HEK293 (cell line): ENCODE measurements around the gene OGDHL.

ENCODE experiments used
- KLF1 ChIP-seq: fragments of 450-650 bp; formaldehyde crosslinking; IDR thresholded peaks from 2 replicates; pipeline ENCODE4 v1.5.1; 2016; ENCODE audit warnings: missing biosample characterization, missing genetic modification characterization
- KLF9 ChIP-seq: fragments of 450-650 bp; formaldehyde crosslinking; IDR thresholded peaks from 2 replicates; pipeline ENCODE4 v1.5.1; 2016; ENCODE audit warnings: missing biosample characterization, missing genetic modification characterization, low read depth
- MEIS1 ChIP-seq: sonication (generic); formaldehyde crosslinking; IDR thresholded peaks from 2 replicates; pipeline ENCODE4 v1.8.1; 2022; ENCODE audit warnings: missing genetic modification reagents, mild to moderate bottlenecking, borderline replicate concordance
- MYNN ChIP-seq: fragments of 450-650 bp; formaldehyde crosslinking; IDR thresholded peaks from 2 replicates; pipeline ENCODE4 v1.5.1; 2016; ENCODE audit warnings: missing biosample characterization, missing genetic modification characterization, borderline replicate concordance
- MZF1 ChIP-seq: fragments of 450-650 bp; formaldehyde crosslinking; IDR thresholded peaks from 2 replicates; pipeline ENCODE4 v1.5.1; 2017; ENCODE audit warnings: missing biosample characterization, missing genetic modification characterization, borderline replicate concordance
- RBAK ChIP-seq: fragments of 450-650 bp; formaldehyde crosslinking; IDR thresholded peaks from 2 replicates; pipeline ENCODE4 v1.5.1; 2016; ENCODE audit warnings: missing biosample characterization, missing genetic modification characterization
- SALL2 ChIP-seq: fragments of 450-650 bp; formaldehyde crosslinking; IDR thresholded peaks from 2 replicates; pipeline ENCODE4 v1.5.0; 2017; ENCODE audit warnings: missing biosample characterization, mild to moderate bottlenecking, missing genetic modification characterization, borderline replicate concordance
- ZBTB48 ChIP-seq: fragments of 450-650 bp; formaldehyde crosslinking; IDR thresholded peaks from 2 replicates; pipeline ENCODE4 v1.5.1; 2016; ENCODE audit warnings: missing biosample characterization, missing genetic modification characterization
- ZBTB6 ChIP-seq: fragments of 450-650 bp; formaldehyde crosslinking; IDR thresholded peaks from 2 replicates; pipeline ENCODE4 v1.5.1; 2017; ENCODE audit warnings: missing biosample characterization, missing genetic modification characterization
- ZBTB8A ChIP-seq: fragments of 450-650 bp; formaldehyde crosslinking; IDR thresholded peaks from 2 replicates; pipeline ENCODE4 v1.5.1; 2016; ENCODE audit warnings: missing biosample characterization, missing genetic modification characterization
- ZFP37 ChIP-seq: fragments of 450-650 bp; formaldehyde crosslinking; IDR thresholded peaks from 2 replicates; pipeline ENCODE4 v1.5.1; 2016; ENCODE audit warnings: missing biosample characterization, missing genetic modification characterization
- ZNF114 ChIP-seq: fragments of 450-650 bp; formaldehyde crosslinking; IDR thresholded peaks from 2 replicates; pipeline ENCODE4 v1.5.0; 2017; ENCODE audit warnings: missing biosample characterization, missing genetic modification characterization
- ZNF132 ChIP-seq: fragments of 450-650 bp; formaldehyde crosslinking; IDR thresholded peaks from 2 replicates; pipeline ENCODE4 v1.5.1; 2017; ENCODE audit warnings: missing biosample characterization, missing genetic modification characterization, borderline replicate concordance
- ZNF184 ChIP-seq: fragments of 450-650 bp; IDR thresholded peaks from 2 replicates; pipeline ENCODE4 v1.5.1; 2018; ENCODE audit warnings: missing biosample characterization, mild to moderate bottlenecking, missing genetic modification characterization
- ZNF202 ChIP-seq: fragments of 450-650 bp; formaldehyde crosslinking; IDR thresholded peaks from 2 replicates; pipeline ENCODE4 v1.5.1; 2016; ENCODE audit warnings: missing biosample characterization, missing genetic modification characterization, borderline replicate concordance
- ZNF280C ChIP-seq: fragments of 450-650 bp; formaldehyde crosslinking; IDR thresholded peaks from 2 replicates; pipeline ENCODE4 v1.5.1; 2016; ENCODE audit warnings: missing biosample characterization, missing genetic modification characterization
- ZNF391 ChIP-seq: fragments of 450-650 bp; formaldehyde crosslinking; IDR thresholded peaks from 2 replicates; pipeline ENCODE4 v1.5.1; 2016; ENCODE audit warnings: low read depth, missing biosample characterization, missing genetic modification characterization, borderline replicate concordance
- ZNF48 ChIP-seq: fragments of 450-650 bp; formaldehyde crosslinking; IDR thresholded peaks from 2 replicates; pipeline ENCODE4 v1.5.1; 2016; ENCODE audit warnings: missing biosample characterization, missing genetic modification characterization
- ZNF549 ChIP-seq: fragments of 450-650 bp; IDR thresholded peaks from 2 replicates; pipeline ENCODE4 v1.5.1; 2018; ENCODE audit warnings: missing biosample characterization, missing genetic modification characterization, mild to moderate bottlenecking, inconsistent platforms, moderate library complexity
- ZNF624 ChIP-seq: fragments of 450-650 bp; formaldehyde crosslinking; IDR thresholded peaks from 2 replicates; pipeline ENCODE4 v1.5.1; 2017; ENCODE audit warnings: missing biosample characterization, missing genetic modification characterization
- ZNF664 ChIP-seq: fragments of 450-650 bp; formaldehyde crosslinking; IDR thresholded peaks from 2 replicates; pipeline ENCODE4 v1.5.1; 2016; ENCODE audit warnings: missing biosample characterization, missing genetic modification characterization
- ZNF701 ChIP-seq: fragments of 450-650 bp; formaldehyde crosslinking; IDR thresholded peaks from 2 replicates; pipeline ENCODE4 v1.5.1; 2016; ENCODE audit warnings: missing biosample characterization, missing genetic modification characterization
- ZNF768 ChIP-seq: fragments of 450-650 bp; formaldehyde crosslinking; IDR thresholded peaks from 2 replicates; pipeline ENCODE4 v1.5.1; 2018; ENCODE audit warnings: missing biosample characterization, mild to moderate bottlenecking, missing genetic modification characterization
- ZNF837 ChIP-seq: fragments of 450-650 bp; formaldehyde crosslinking; IDR thresholded peaks from 2 replicates; pipeline ENCODE4 v1.5.1; 2016; ENCODE audit warnings: missing biosample characterization, missing genetic modification characterization
- ZSCAN16 ChIP-seq: fragments of 450-650 bp; formaldehyde crosslinking; IDR thresholded peaks from 2 replicates; pipeline ENCODE4 v1.5.1; 2016; ENCODE audit warnings: missing biosample characterization, missing genetic modification characterization
- TF ChIP-seq, protein P1 (sequence below): fragments of 450-650 bp; formaldehyde crosslinking; IDR thresholded peaks from 2 replicates; pipeline ENCODE4 v1.5.1; 2016; ENCODE audit warnings: missing biosample characterization, missing genetic modification characterization
- TF ChIP-seq, protein P2 (sequence below): fragments of 450-650 bp; formaldehyde crosslinking; IDR thresholded peaks from 2 replicates; pipeline ENCODE4 v1.5.1; 2017; ENCODE audit warnings: missing biosample characterization, missing genetic modification characterization
- TF ChIP-seq, protein P3 (sequence below): fragments of 450-650 bp; formaldehyde crosslinking; IDR thresholded peaks from 2 replicates; pipeline ENCODE4 v1.5.1; 2016; ENCODE audit warnings: missing biosample characterization, missing genetic modification characterization, borderline replicate concordance
- TF ChIP-seq, protein P4 (sequence below): fragments of 450-650 bp; formaldehyde crosslinking; IDR thresholded peaks from 2 replicates; pipeline ENCODE4 v1.5.1; 2016; ENCODE audit warnings: missing biosample characterization, missing genetic modification characterization, borderline replicate concordance

OGDHL gene

DNA sequence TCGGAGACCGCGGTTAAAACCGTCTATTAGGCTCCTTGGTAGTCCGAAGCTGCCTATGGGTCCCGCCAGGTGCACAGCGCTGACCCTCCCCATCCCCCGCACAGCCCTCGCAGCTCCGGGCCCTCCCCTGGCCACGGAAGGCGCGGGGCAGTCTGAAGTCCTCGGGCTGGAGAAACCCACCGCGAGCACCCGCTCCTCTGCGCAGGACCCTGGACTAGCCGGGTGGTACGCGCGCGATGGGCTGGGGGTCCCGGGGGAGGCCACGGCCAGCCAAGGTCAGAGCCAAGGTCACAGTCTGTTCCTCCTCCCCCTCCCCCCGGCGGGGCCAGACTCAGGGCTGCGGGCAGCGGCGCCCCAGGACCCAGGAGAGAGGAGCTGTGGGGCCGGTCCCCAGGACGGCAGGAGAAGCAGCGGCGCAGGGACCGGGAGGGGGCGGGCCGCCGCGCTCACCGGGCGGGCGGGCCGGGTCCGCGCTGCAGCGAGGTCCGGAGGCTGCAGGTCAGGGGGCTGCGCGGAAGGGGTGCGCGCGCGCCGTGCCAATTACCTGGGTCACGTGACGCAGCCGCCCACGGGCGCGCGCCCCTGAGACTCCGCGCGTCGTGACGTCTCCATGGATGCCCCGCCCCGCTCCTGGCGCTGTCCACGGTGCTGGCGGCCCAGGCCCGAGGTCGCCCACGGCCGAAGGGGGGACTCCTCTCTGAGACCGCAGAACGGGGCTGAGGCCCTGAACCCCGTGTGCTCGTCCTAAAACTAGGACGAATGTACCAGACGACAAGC, at the start of gene OGDHL (continued):
- TF ChIP-seq, protein P1, sequence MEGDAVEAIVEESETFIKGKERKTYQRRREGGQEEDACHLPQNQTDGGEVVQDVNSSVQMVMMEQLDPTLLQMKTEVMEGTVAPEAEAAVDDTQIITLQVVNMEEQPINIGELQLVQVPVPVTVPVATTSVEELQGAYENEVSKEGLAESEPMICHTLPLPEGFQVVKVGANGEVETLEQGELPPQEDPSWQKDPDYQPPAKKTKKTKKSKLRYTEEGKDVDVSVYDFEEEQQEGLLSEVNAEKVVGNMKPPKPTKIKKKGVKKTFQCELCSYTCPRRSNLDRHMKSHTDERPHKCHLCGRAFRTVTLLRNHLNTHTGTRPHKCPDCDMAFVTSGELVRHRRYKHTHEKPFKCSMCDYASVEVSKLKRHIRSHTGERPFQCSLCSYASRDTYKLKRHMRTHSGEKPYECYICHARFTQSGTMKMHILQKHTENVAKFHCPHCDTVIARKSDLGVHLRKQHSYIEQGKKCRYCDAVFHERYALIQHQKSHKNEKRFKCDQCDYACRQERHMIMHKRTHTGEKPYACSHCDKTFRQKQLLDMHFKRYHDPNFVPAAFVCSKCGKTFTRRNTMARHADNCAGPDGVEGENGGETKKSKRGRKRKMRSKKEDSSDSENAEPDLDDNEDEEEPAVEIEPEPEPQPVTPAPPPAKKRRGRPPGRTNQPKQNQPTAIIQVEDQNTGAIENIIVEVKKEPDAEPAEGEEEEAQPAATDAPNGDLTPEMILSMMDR (tag by site-specific recombination): no peak
- no peak for TF ChIP-seq ZNF391 (tag by site-specific recombination)
- TF ChIP-seq ZBTB48 (tag by site-specific recombination): no peak
- TF ChIP-seq ZBTB8A (tag by site-specific recombination): 0 out of 2 replicates have a peak, but pooled peaks have one; percentile 38
- no peak for TF ChIP-seq ZNF664
- TF ChIP-seq ZNF132 (tag by site-specific recombination): no peak
- TF ChIP-seq, protein P2, sequence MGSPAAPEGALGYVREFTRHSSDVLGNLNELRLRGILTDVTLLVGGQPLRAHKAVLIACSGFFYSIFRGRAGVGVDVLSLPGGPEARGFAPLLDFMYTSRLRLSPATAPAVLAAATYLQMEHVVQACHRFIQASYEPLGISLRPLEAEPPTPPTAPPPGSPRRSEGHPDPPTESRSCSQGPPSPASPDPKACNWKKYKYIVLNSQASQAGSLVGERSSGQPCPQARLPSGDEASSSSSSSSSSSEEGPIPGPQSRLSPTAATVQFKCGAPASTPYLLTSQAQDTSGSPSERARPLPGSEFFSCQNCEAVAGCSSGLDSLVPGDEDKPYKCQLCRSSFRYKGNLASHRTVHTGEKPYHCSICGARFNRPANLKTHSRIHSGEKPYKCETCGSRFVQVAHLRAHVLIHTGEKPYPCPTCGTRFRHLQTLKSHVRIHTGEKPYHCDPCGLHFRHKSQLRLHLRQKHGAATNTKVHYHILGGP: no peak
- TF ChIP-seq ZNF701: no peak
- TF ChIP-seq SALL2 (tag by site-specific recombination): no peak
- TF ChIP-seq, protein P3, sequence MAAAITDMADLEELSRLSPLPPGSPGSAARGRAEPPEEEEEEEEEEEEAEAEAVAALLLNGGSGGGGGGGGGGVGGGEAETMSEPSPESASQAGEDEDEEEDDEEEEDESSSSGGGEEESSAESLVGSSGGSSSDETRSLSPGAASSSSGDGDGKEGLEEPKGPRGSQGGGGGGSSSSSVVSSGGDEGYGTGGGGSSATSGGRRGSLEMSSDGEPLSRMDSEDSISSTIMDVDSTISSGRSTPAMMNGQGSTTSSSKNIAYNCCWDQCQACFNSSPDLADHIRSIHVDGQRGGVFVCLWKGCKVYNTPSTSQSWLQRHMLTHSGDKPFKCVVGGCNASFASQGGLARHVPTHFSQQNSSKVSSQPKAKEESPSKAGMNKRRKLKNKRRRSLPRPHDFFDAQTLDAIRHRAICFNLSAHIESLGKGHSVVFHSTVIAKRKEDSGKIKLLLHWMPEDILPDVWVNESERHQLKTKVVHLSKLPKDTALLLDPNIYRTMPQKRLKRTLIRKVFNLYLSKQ (tag by site-specific recombination): no peak
- TF ChIP-seq MZF1 (tag by site-specific recombination): no peak
- TF ChIP-seq RBAK: no peak
- TF ChIP-seq ZNF280C: no peak
- TF ChIP-seq ZNF768 (tag by site-specific recombination): no peak
- no peak for TF ChIP-seq MEIS1
- no peak for TF ChIP-seq ZNF624 (tag by site-specific recombination)
- TF ChIP-seq MYNN (tag by site-specific recombination): no peak
- TF ChIP-seq ZNF837 (tag by site-specific recombination): no peak
- TF ChIP-seq KLF9 (tag by site-specific recombination): peak; percentile 63
- TF ChIP-seq, protein P4, sequence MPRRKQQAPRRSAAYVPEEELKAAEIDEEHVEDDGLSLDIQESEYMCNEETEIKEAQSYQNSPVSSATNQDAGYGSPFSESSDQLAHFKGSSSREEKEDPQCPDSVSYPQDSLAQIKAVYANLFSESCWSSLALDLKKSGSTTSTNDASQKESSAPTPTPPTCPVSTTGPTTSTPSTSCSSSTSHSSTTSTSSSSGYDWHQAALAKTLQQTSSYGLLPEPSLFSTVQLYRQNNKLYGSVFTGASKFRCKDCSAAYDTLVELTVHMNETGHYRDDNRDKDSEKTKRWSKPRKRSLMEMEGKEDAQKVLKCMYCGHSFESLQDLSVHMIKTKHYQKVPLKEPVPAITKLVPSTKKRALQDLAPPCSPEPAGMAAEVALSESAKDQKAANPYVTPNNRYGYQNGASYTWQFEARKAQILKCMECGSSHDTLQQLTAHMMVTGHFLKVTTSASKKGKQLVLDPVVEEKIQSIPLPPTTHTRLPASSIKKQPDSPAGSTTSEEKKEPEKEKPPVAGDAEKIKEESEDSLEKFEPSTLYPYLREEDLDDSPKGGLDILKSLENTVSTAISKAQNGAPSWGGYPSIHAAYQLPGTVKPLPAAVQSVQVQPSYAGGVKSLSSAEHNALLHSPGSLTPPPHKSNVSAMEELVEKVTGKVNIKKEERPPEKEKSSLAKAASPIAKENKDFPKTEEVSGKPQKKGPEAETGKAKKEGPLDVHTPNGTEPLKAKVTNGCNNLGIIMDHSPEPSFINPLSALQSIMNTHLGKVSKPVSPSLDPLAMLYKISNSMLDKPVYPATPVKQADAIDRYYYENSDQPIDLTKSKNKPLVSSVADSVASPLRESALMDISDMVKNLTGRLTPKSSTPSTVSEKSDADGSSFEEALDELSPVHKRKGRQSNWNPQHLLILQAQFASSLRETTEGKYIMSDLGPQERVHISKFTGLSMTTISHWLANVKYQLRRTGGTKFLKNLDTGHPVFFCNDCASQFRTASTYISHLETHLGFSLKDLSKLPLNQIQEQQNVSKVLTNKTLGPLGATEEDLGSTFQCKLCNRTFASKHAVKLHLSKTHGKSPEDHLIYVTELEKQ (tag by site-specific recombination): no peak
- TF ChIP-seq ZNF549: no peak
- no peak for TF ChIP-seq ZNF48 (tag by site-specific recombination)
- TF ChIP-seq ZNF202: no peak
- no peak for TF ChIP-seq ZBTB6 (tag by site-specific recombination)
- TF ChIP-seq ZFP37 (tag by site-specific recombination): no peak
- TF ChIP-seq ZSCAN16: no peak
- TF ChIP-seq KLF1 (tag by site-specific recombination): peak; percentile 57
- TF ChIP-seq ZNF114 (tag by site-specific recombination): no peak
- TF ChIP-seq ZNF184 (tag by site-specific recombination): 0 out of 2 replicates have a peak, but pooled peaks have one; percentile 13
